Erythroblast (primary cell): ENCODE data around the gene TRIM49D1.
"Not testable (repeated sequence)": the region's sequence is repeated elsewhere in the genome, so short reads cannot be mapped to it uniquely, and the experiment has no call there.

Experiments used
- GATA1 ChIP-seq: IDR thresholded peaks from 2 replicates; pipeline ENCODE4 v1.6.1; 2011; ENCODE audit warnings: low read depth, mild to moderate bottlenecking, control low read depth, low read length, moderate library complexity
- POLR2A ChIP-seq: IDR thresholded peaks from 2 replicates; pipeline ENCODE4 v1.6.1; 2011; ENCODE audit warnings: mild to moderate bottlenecking, low read length

DNA sequence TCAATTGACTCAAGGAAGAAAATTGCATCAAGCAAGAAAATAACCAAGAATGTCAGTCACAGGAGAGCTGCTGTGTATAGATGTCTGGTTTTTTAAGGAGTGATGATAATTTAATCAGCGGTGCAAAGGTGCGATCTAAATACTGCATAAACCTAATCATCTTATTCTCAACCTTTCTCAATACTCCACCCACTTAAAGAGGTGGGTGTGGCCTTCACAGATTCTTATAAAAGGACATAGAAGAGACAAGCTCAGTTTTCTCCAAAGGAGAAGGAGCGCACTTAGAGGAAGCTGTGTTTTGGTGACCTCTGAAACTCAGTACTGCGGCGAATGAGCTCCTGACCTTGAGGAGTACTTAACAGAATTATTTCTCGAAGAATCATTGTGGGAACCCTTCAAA, 1.7 kb upstream of the TRIM49D1 start, which contains the start of gene TRIM49D2:
- not testable (repeated sequence) for TF ChIP-seq POLR2A, GATA1
